Neural cell (in vitro differentiated cells): ENCODE results near the gene SPATA45.

Experiments
- CTCF ChIP-seq: fragments of 450-650 bp; IDR thresholded peaks from 2 replicates; pipeline ENCODE4 v1.5.1; 2014; ENCODE audit warnings: antibody characterized with exemption, mild to moderate bottlenecking, moderate library complexity; ENCODE audit not compliant: poor library complexity, severe bottlenecking
- EZH2 ChIP-seq: fragments of 200-600, 300-800 bp; shearing (Covaris generic), sonication (generic); IDR thresholded peaks from 2 replicates; pipeline ENCODE4 v1.6.1; 2014; ENCODE audit warnings: antibody characterized with exemption, low read length, borderline replicate concordance, mild to moderate bottlenecking; ENCODE audit not compliant: insufficient read depth, poor library complexity, severe bottlenecking
- MXI1 ChIP-seq: fragments of 450-650 bp; conservative IDR thresholded peaks from 2 replicates; pipeline ENCODE4 v1.6.1; 2014; ENCODE audit warnings: antibody characterized with exemption, mild to moderate bottlenecking; ENCODE audit not compliant: poor library complexity, severe bottlenecking
- REST ChIP-seq: IDR thresholded peaks from 2 replicates; pipeline ENCODE4 v1.6.1; 2012; ENCODE audit warnings: borderline replicate concordance
- SMC3 ChIP-seq: fragments of 450-650 bp; conservative IDR thresholded peaks from 2 replicates; pipeline ENCODE4 v1.6.1; 2014; ENCODE audit warnings: antibody characterized with exemption, mild to moderate bottlenecking, moderate library complexity; ENCODE audit not compliant: poor library complexity
- TAF1 ChIP-seq: IDR thresholded peaks from 2 replicates; pipeline ENCODE4 v1.6.1; 2012; ENCODE audit warnings: low read depth

- no peak for TF ChIP-seq CTCF
- TF ChIP-seq EZH2: no peak
- no peak for TF ChIP-seq MXI1
- TF ChIP-seq REST: no peak
- no peak for TF ChIP-seq TAF1
- TF ChIP-seq SMC3: no peak
These were observed at the start of gene SPATA45 for GRCh38 chr1:212847549-212847948.
